ENCODE measurements around the gene DES.

The DES gene

GRCh38 chr2:219417374-219417773 lies 803 bp upstream of the DES start:
- peaks cover 0 to 6% (median 3%) of the 10 kb centered on the region in 5 donors for H3K9me3 ChIP-seq (ENCODE audit: control insufficient read depth in 5 of 5, low read length in 5 of 5)
- peaks cover 8 to 34% (median 20%) of the 10 kb centered on the region in 5 donors for H3K27me3 ChIP-seq (ENCODE audit: control insufficient read depth in 5 of 5, insufficient read depth in 4 of 5, low read length in 5 of 5)
- no peak overlapping the region for H3K27ac ChIP-seq (ENCODE audit: low read depth, low read length)
- H3K4me3 ChIP-seq (ENCODE audit: low read depth in 1 of 5, low read length in 5 of 5): no peak overlapping the region
- H3K36me3 ChIP-seq (ENCODE audit: control insufficient read depth in 5 of 5, insufficient read depth in 5 of 5, low read length in 5 of 5): no peaks in the 10 kb centered on the region
- H3K4me1 ChIP-seq (ENCODE audit: control insufficient read depth in 5 of 5, insufficient read depth in 5 of 5, low read length in 5 of 5): peaks cover 0 to 9% (median 3%) of the 10 kb centered on the region in 5 donors
- no peak overlapping the region for H3K9ac ChIP-seq (ENCODE audit: low read length in 5 of 5)

GRCh38 chr2:219419012-219419324 lies 791 bp downstream of the DES start:
- Histone ChIP-seq H3K27me3 (ENCODE audit: control insufficient read depth in 5 of 5, insufficient read depth in 4 of 5, low read length in 5 of 5) (peaks cover 8 to 32% (median 20%) of the 10 kb centered on the region in 5 donors), H3K27ac (ENCODE audit: low read depth, low read length) (no peak overlapping the region), H3K4me1 (ENCODE audit: control insufficient read depth in 5 of 5, insufficient read depth in 5 of 5, low read length in 5 of 5) (peaks cover 0 to 9% (median 3%) of the 10 kb centered on the region in 5 donors), H3K4me3 (ENCODE audit: low read depth in 1 of 5, low read length in 5 of 5) (no peak overlapping the region), H3K36me3 (ENCODE audit: control insufficient read depth in 5 of 5, insufficient read depth in 5 of 5, low read length in 5 of 5) (no peaks in the 10 kb centered on the region), H3K9me3 (ENCODE audit: control insufficient read depth in 5 of 5, low read length in 5 of 5) (no peaks in the 10 kb centered on the region), H3K9ac (ENCODE audit: low read length in 5 of 5) (no peak overlapping the region)

DNA sequence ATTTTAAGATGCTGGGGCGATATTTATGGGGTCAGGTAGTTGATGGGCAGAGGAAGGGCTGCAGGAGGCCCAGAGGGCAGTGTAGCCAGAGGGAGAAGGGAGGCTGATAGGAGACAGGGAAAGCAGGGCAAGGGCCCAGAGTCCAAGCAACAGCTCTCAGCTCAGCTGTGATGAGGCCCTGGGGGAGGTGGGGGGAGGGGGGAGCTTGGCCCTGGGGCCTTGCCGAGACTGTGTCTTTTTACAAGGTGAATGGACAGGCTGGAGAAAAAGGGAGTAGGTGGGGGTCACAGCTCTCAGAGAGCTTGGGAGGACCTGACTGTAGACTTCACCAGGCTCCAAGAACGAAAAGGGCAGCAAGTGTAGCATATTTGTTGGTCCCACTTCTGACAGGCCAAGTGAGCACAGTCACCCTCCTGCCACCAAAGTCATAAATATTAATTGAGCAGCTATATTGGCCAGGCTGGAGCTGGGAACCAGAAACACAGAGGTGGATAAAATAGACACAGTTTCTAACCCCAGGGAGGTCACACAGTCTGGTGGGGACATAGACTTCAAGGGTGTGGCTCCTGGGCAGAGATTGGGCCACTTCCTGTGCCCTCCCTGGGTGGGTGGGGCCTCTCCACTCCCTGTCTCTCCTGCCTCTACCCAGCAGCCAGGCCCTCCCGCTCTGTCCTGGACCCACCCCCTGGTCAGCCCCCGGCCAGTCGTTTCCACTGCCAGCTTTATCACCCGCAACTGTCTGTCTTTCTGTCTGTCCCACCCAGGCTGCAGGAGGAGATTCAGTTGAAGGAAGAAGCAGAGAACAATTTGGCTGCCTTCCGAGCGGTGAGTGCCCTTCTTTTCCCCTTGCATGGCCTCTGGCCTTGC lies 1.4 kb downstream of the DES start:
- Histone ChIP-seq H3K4me1 (ENCODE audit: control insufficient read depth in 5 of 5, insufficient read depth in 5 of 5, low read length in 5 of 5) (peaks cover 0 to 9% (median 3%) of the 10 kb centered on the region in 5 donors), H3K27me3 (ENCODE audit: control insufficient read depth in 5 of 5, insufficient read depth in 4 of 5, low read length in 5 of 5) (peaks cover 8 to 38% (median 20%) of the 10 kb centered on the region in 5 donors), H3K27ac (ENCODE audit: low read depth, low read length) (no peak overlapping the region), H3K36me3 (ENCODE audit: control insufficient read depth in 5 of 5, insufficient read depth in 5 of 5, low read length in 5 of 5) (no peaks in the 10 kb centered on the region), H3K9ac (ENCODE audit: low read length in 5 of 5) (no peak overlapping the region), H3K9me3 (ENCODE audit: control insufficient read depth in 5 of 5, low read length in 5 of 5) (no peaks in the 10 kb centered on the region), H3K4me3 (ENCODE audit: low read depth in 1 of 5, low read length in 5 of 5) (no peak overlapping the region)

GRCh38 chr2:219420687-219421086 lies 2.5 kb downstream of the DES start:
- peaks cover 14 to 41% (median 26%) of the 10 kb centered on the region in 5 donors for H3K27me3 ChIP-seq (ENCODE audit: control insufficient read depth in 5 of 5, insufficient read depth in 4 of 5, low read length in 5 of 5)
- no peak overlapping the region for H3K9ac ChIP-seq (ENCODE audit: low read length in 5 of 5)
- peaks cover 0 to 9% (median 3%) of the 10 kb centered on the region in 5 donors for H3K4me1 ChIP-seq (ENCODE audit: control insufficient read depth in 5 of 5, insufficient read depth in 5 of 5, low read length in 5 of 5)
- H3K4me3 ChIP-seq (ENCODE audit: low read depth in 1 of 5, low read length in 5 of 5): no peak overlapping the region
- no peak overlapping the region for H3K27ac ChIP-seq (ENCODE audit: low read depth, low read length)
- H3K9me3 ChIP-seq (ENCODE audit: control insufficient read depth in 5 of 5, low read length in 5 of 5): no peaks in the 10 kb centered on the region
- H3K36me3 ChIP-seq (ENCODE audit: control insufficient read depth in 5 of 5, insufficient read depth in 5 of 5, low read length in 5 of 5): no peaks in the 10 kb centered on the region

DNA sequence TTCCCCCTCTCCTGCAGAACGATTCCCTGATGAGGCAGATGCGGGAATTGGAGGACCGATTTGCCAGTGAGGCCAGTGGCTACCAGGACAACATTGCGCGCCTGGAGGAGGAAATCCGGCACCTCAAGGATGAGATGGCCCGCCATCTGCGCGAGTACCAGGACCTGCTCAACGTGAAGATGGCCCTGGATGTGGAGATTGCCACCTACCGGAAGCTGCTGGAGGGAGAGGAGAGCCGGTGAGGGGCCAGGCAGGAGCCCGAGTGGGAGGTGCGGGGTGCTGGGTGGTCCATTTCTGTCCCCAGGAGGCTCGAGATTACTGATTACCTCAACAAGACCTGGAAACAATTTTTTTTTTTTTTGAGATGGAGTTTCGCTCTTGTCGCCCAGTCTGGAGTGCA lies 3.1 kb downstream of the DES start:
- Histone ChIP-seq H3K27ac (ENCODE audit: low read depth, low read length) (no peak overlapping the region), H3K9ac (ENCODE audit: low read length in 5 of 5) (no peak overlapping the region), H3K9me3 (ENCODE audit: control insufficient read depth in 5 of 5, low read length in 5 of 5) (no peaks in the 10 kb centered on the region), H3K27me3 (ENCODE audit: control insufficient read depth in 5 of 5, insufficient read depth in 4 of 5, low read length in 5 of 5) (peaks cover 20 to 42% (median 32%) of the 10 kb centered on the region in 5 donors), H3K4me3 (ENCODE audit: low read depth in 1 of 5, low read length in 5 of 5) (no peak overlapping the region), H3K36me3 (ENCODE audit: control insufficient read depth in 5 of 5, insufficient read depth in 5 of 5, low read length in 5 of 5) (no peaks in the 10 kb centered on the region), H3K4me1 (ENCODE audit: control insufficient read depth in 5 of 5, insufficient read depth in 5 of 5, low read length in 5 of 5) (peaks cover 0 to 9% (median 3%) of the 10 kb centered on the region in 5 donors)

DNA sequence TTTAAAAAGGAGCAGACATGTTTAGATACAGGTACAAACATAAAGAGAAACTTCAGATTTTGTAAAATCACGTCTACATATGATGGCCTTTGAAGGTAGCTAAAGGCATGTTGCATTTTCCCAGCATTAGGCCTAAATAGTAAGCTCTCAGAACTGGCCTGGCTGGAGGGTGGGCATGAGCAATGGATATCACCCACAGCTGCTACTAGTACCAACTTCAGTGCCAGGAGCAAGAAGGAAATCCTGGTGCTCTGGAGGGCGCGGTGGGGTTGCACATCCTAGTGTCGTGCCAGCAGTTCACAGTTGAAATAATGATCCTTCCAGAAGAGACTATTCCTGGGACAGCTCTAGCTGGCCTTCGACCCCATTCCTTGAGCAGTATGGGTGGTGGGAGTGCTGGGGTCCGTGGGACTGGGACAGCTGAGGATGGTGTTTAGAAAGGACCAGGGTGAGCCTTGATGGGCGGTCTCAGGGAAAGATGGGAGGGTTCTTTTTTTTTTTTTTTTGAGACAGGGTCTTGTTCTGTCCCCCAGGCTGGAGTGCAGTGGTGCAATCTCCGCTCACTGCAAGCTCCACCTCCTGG lies 4.9 kb downstream of the DES start:
- Histone ChIP-seq H3K9ac (ENCODE audit: low read length in 5 of 5) (no peak overlapping the region), H3K4me1 (ENCODE audit: control insufficient read depth in 5 of 5, insufficient read depth in 5 of 5, low read length in 5 of 5) (peaks cover 0 to 9% (median 3%) of the 10 kb centered on the region in 5 donors), H3K36me3 (ENCODE audit: control insufficient read depth in 5 of 5, insufficient read depth in 5 of 5, low read length in 5 of 5) (no peaks in the 10 kb centered on the region), H3K9me3 (ENCODE audit: control insufficient read depth in 5 of 5, low read length in 5 of 5) (no peaks in the 10 kb centered on the region), H3K4me3 (ENCODE audit: low read depth in 1 of 5, low read length in 5 of 5) (no peak overlapping the region), H3K27me3 (ENCODE audit: control insufficient read depth in 5 of 5, insufficient read depth in 4 of 5, low read length in 5 of 5) (peaks cover 21 to 42% (median 27%) of the 10 kb centered on the region in 5 donors), H3K27ac (ENCODE audit: low read depth, low read length) (no peak overlapping the region)

DNA sequence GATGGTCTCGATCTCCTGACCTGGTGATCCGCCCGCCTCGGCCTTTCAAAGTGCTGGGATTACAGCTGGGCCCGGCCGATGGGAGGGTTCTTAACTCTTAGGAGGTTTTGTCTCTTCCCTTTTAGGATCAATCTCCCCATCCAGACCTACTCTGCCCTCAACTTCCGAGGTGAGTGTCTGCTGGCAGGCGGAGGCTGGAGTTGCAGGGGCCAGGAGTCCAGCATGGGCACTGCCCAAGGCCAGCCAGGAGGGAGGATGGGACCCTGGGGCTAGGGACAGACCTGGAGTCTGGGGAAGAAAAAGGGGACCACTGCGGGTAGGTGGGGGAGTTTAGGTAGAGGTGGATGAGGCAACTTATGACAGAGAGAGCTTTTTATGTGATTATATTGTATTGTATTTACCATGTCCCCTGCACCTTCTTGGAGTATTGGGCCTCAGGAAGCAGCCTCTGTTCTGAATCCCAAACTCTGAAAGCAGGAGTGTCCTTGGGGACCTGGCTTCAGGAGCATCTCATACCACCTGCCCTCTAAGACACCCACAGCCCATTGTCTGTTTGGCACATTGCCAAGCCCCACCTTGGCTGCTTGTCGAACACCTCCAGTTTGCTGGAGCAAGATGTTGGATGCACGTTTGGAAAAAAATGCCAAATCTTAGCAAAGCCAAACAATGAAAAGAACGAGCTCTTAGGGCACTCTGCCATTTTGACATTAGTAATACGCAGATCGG lies 5.6 kb downstream of the DES start:
- H3K36me3 ChIP-seq (ENCODE audit: control insufficient read depth in 5 of 5, insufficient read depth in 5 of 5, low read length in 5 of 5): no peaks in the 10 kb centered on the region
- H3K9me3 ChIP-seq (ENCODE audit: control insufficient read depth in 5 of 5, low read length in 5 of 5): no peaks in the 10 kb centered on the region
- no peak overlapping the region for H3K27ac ChIP-seq (ENCODE audit: low read depth, low read length)
- no peak overlapping the region for H3K4me3 ChIP-seq (ENCODE audit: low read depth in 1 of 5, low read length in 5 of 5)
- peaks cover 0 to 2% (median 0%) of the 10 kb centered on the region in 5 donors for H3K4me1 ChIP-seq (ENCODE audit: control insufficient read depth in 5 of 5, insufficient read depth in 5 of 5, low read length in 5 of 5)
- peaks cover 17 to 36% (median 24%) of the 10 kb centered on the region in 5 donors for H3K27me3 ChIP-seq (ENCODE audit: control insufficient read depth in 5 of 5, insufficient read depth in 4 of 5, low read length in 5 of 5)
- H3K9ac ChIP-seq (ENCODE audit: low read length in 5 of 5): no peak overlapping the region

DNA sequence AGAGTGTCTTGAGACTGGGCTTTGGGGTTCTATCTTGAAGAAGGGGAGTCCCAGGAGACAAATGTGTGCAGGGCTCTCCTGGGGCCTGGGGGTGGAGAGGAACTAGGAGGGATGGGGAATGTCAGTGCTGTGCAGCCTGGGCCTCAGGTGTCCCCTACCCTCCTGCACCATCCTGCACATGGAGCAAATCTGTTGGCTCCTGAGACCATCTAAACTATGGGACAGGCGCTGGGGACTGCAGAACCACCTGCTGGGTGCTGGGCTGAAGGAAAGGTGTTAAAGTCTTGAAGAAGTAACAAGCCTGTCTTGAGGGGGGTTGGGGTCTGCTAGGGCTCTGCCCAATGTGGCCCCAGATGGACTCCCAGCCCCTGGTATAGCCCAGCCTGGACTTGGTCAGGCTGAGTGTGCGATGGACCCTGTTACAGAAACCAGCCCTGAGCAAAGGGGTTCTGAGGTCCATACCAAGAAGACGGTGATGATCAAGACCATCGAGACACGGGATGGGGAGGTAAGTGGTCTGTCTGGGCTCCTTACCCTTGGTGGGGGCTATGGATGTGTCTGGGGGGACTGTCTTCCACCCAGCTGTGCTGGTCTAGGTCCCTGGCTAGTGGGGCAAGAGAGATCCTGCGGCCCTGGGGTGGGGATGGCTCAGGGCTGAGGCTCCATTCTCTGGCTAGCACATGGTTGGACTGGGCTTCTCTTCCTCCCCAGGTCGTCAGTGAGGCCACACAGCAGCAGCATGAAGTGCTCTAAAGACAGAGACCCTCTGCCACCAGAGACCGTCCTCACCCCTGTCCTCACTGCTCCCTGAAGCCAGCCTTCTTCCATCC lies 7.3 kb downstream of the DES start:
- H3K9me3 ChIP-seq (ENCODE audit: control insufficient read depth in 5 of 5, low read length in 5 of 5): no peaks in the 10 kb centered on the region
- H3K36me3 ChIP-seq (ENCODE audit: control insufficient read depth in 5 of 5, insufficient read depth in 5 of 5, low read length in 5 of 5): no peaks in the 10 kb centered on the region
- H3K4me1 ChIP-seq (ENCODE audit: control insufficient read depth in 5 of 5, insufficient read depth in 5 of 5, low read length in 5 of 5): no peaks in the 10 kb centered on the region
- H3K27me3 ChIP-seq (ENCODE audit: control insufficient read depth in 5 of 5, insufficient read depth in 4 of 5, low read length in 5 of 5): peaks cover 12 to 19% (median 16%) of the 10 kb centered on the region in 5 donors
- H3K27ac ChIP-seq (ENCODE audit: low read depth, low read length): no peak overlapping the region
- no peak overlapping the region for H3K9ac ChIP-seq (ENCODE audit: low read length in 5 of 5)
- no peak overlapping the region for H3K4me3 ChIP-seq (ENCODE audit: low read depth in 1 of 5, low read length in 5 of 5)

GRCh38 chr2:219426068-219426443 lies 7.9 kb downstream of the DES start:
- no peaks in the 10 kb centered on the region for H3K4me1 ChIP-seq (ENCODE audit: control insufficient read depth in 5 of 5, insufficient read depth in 5 of 5, low read length in 5 of 5)
- H3K9me3 ChIP-seq (ENCODE audit: control insufficient read depth in 5 of 5, low read length in 5 of 5): no peaks in the 10 kb centered on the region
- no peak overlapping the region for H3K9ac ChIP-seq (ENCODE audit: low read length in 5 of 5)
- H3K36me3 ChIP-seq (ENCODE audit: control insufficient read depth in 5 of 5, insufficient read depth in 5 of 5, low read length in 5 of 5): no peaks in the 10 kb centered on the region
- no peak overlapping the region for H3K4me3 ChIP-seq (ENCODE audit: low read depth in 1 of 5, low read length in 5 of 5)
- H3K27ac ChIP-seq (ENCODE audit: low read depth, low read length): no peak overlapping the region
- peaks cover 10 to 17% (median 12%) of the 10 kb centered on the region in 5 donors for H3K27me3 ChIP-seq (ENCODE audit: control insufficient read depth in 5 of 5, insufficient read depth in 4 of 5, low read length in 5 of 5)
